HG03342 (cell line): ENCODE data around the gene CLASP2.
A peak's percentile ranks its signal among the peaks of the same experiment; 100 is the strongest.
"Not testable (repeated sequence)": the region's sequence is repeated elsewhere in the genome, so short reads cannot be mapped to it uniquely, and the experiment has no call there.

Source experiments
- ATAC-seq: cut with Tn5 transposase; IDR thresholded peaks from one replicate; pipeline ENCODE4 v1.9.1; 2021; ENCODE audit warnings: mild to moderate bottlenecking, moderate library complexity; ENCODE audit not compliant: unreplicated experiment

The CLASP2 gene

GRCh38 chr3:33717866-33718594 lies at the start of gene CLASP2:
CLASP2 (minus strand) TSS chr3:33718254; CDS start chr3:33718002, 252 bp downstream.
- ATAC-seq: peak; percentile 94

- ATAC-seq: no peak
These were observed 40.8 kb upstream of the CLASP2 start for GRCh38 chr3:33758864-33759263.

- no peak for ATAC-seq
These were observed 40.2 kb upstream of the CLASP2 start for GRCh38 chr3:33758281-33758680.

GRCh38 chr3:33754391-33754790 lies 36.3 kb upstream of the CLASP2 start:
- ATAC-seq: not testable (repeated sequence)

GRCh38 chr3:33751336-33751735 lies 33.3 kb upstream of the CLASP2 start:
- ATAC-seq: no peak

- ATAC-seq: no peak
These were observed 32.1 kb upstream of the CLASP2 start for GRCh38 chr3:33750211-33750548.

GRCh38 chr3:33749546-33750210 lies 31.6 kb upstream of the CLASP2 start:
- ATAC-seq: no peak

GRCh38 chr3:33746416-33747116 lies 28.5 kb upstream of the CLASP2 start:
- no peak for ATAC-seq

GRCh38 chr3:33737146-33737545 lies 19.1 kb upstream of the CLASP2 start:
- no peak for ATAC-seq

- no peak for ATAC-seq
These were observed 14.3 kb upstream of the CLASP2 start for GRCh38 chr3:33732394-33732793.

GRCh38 chr3:33729993-33730392 lies 11.9 kb upstream of the CLASP2 start:
- ATAC-seq: no peak

- ATAC-seq: no peak
These were observed 6.2 kb upstream of the CLASP2 start for GRCh38 chr3:33724256-33724655.

GRCh38 chr3:33722626-33723370 lies 4.7 kb upstream of the CLASP2 start:
- ATAC-seq: no peak

- ATAC-seq: no peak
These were observed 4.1 kb upstream of the CLASP2 start for GRCh38 chr3:33722191-33722590.

- ATAC-seq: no peak
These were observed 497 bp upstream of the CLASP2 start for GRCh38 chr3:33718595-33718907.

- peak; percentile 64 for ATAC-seq
These were observed 513 bp downstream of the CLASP2 start for GRCh38 chr3:33717616-33717865.

- ATAC-seq: no peak
These were observed 1.8 kb downstream of the CLASP2 start for GRCh38 chr3:33716227-33716626.

- ATAC-seq: no peak
These were observed 7.0 kb downstream of the CLASP2 start for GRCh38 chr3:33711100-33711499.

GRCh38 chr3:33706056-33706455 lies 12.0 kb downstream of the CLASP2 start:
- no peak for ATAC-seq

GRCh38 chr3:33704891-33705290 lies 13.2 kb downstream of the CLASP2 start:
- ATAC-seq: no peak

GRCh38 chr3:33699275-33699674 lies 18.8 kb downstream of the CLASP2 start:
- no peak for ATAC-seq

GRCh38 chr3:33694944-33695343 lies 23.1 kb downstream of the CLASP2 start:
- no peak for ATAC-seq
